HG02642 (cell line): ENCODE results near the gene TSPEAR.

ENCODE experiments used
- ATAC-seq: cut with Tn5 transposase; IDR thresholded peaks from one replicate; pipeline ENCODE4 v1.9.1; 2021; ENCODE audit warnings: mild to moderate bottlenecking; ENCODE audit not compliant: unreplicated experiment, poor library complexity

TSPEAR gene

GRCh38 chr21:44502171-44502958, 209.0 kb downstream of the TSPEAR start:
- no peak for ATAC-seq

DNA sequence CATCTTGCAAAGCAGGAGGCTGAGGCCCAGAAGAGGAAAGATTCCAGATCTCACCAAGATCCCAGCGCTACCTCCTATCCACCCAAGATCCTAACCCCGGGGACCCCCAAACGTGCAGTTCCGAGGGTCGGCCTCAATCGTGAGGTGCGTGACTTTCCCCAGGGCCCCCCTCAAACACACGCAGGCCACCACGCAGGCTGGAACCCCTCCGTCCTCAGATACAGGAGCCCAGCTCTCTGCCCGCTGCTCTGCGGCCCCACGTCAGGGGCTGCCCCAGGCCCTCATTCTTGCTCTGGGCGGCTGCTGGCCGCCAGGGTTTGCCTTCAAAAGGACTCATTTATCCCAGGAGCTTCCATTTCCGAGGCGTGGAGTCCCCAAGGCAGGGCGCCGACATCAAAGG, 211.3 kb downstream of the TSPEAR start:
- no peak for ATAC-seq

DNA sequence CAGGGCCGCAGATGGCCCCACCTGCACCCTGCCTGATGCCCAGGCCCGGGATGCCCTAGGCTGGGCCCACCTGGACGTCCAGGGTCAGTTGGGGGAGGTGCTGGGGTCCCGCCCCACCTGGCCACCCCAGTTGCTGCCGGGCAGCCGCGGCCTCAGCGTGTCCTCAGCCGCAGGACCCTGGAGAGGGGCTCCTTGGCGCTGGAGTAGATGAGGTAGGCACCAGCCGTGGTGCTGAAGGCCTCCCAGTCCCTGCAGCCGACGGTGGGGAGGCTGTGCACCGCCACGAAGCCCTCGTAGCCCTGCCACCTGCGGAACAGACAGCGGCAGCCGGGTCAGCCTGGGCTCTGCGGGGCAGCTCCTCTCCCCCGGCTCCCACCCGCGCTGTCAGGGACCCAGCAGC, 211.7 kb downstream of the TSPEAR start:
- ATAC-seq: no peak

DNA sequence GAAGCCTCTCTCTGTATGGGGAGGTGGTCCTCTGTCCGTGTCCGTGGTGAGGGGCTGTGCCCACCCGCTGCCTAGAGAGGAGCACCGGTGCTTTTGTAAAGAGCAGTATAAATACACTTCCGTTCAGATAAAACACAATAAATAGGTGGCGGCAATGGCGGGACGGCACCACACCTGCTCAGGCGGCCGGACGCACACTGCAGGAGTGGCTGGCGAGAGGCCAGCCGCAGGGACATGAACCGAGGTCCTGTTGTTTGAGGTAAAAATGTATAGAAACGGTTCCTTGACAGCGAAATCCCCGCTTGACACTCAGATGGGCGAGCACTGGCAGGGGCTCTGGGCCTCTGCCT, 212.2 kb downstream of the TSPEAR start:
- no peak for ATAC-seq

DNA sequence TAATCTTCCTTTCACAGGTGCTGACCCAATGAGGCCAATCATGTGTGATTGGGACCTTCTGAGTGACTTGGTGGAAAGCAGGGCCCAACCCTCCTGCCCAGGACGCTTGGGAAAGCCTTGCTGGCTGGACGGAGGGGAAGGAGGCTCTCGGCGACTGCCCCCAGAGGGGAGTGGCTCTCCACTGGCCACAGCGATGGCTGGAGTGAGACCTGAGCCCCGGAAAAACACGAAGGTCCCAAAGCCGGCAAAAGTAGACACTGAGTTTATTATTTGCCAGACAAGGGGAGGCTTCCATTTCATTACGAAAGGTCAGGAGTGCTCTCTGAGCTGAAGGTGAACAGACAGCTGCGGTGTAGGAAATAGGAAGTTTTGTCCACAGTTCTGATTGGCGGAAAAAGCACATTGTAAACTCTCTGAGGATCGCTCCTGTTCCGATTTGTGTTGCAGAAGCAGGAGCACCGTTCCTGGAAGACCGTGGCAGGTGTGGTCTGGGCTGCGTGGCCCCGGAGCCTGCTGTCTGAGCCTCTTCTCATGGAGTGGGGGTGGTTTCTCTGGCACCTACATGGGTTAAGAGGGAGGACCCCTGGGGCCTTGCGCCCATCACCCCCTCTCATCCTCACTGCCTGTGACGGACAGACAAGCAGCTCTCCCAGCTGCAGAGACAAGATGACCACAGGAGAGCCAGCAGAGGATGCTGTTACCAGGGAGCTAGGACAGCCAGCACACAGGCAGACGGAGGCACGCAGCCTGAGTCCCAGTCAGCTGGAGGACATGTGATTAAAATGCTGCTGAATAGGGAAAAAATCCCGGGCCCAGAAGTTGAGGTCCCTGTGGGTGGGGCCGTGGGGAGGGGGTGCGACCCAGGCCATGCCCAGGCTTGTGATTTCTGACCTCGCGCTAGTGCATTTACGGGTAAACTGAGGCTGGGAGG, 212.8 kb downstream of the TSPEAR start:
- no peak for ATAC-seq

DNA sequence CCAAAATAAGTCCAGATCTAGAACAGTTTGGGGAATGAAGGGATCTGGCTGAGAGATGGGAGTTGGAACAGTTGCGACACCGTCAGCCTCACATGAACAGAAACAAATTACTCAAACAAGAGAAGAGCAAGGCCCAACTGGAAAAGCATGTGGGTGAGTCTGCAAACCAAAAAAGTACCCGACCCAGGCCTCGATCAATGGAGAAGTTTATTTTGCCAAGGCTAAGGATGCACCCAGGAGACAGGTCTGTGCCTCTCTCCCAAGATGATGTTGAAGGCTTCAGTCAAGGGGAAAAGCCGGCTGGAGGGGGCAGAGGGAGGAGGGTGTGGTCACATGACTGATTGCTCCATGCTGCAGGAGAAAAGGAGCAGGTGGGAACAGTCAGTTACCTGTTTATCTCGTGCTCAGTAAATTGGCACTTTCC, 213.7 kb downstream of the TSPEAR start:
- ATAC-seq: no peak

DNA sequence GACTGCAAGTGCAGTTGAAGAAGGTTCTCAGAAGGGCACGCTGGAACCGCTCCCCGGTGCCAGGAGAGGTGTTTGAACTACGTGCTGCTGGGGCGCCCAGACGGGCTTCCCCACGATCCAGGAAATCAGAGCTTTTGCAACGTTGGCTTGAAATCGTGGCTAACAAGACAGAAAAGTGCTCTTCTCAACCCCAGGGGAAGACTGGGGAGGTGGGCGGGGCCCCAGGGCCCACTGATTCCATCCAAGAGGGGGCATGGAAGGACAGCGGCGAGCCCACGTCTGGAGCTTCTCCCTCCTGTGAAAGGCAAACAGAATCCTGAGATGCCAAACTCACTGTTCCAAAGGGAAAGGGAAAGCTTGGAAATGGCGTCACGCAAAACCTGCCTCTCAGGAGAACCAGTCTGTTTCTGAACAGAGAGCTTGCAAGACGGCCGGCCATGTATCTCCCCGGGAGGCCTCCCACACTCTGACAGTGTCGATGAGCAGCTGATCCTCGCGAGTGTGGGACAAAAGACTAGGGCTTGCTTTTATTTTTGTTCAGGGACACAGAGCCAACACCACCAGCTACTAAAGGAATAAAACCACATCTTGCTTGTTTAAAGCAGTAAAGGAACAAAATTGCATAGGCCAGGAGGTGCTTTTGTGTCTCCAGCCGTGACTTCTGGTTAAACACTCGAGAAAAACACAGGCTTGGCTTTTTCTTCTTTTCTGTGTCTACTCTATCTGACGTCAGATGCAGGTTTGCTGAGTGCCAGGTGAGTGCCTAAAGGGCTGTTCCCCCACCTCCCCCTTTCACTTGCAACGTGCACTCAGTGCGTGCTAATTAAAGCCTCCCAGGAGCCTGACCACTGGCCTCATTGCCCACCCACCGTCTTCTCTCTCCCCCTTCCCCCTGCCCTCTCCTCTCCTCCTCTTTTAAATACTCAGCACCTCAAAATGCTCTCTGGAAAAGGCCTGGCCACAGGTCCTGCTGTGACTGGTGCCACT, 214.5 kb downstream of the TSPEAR start:
- ATAC-seq: no peak

- no peak for ATAC-seq
These were observed 215.5 kb downstream of the TSPEAR start for GRCh38 chr21:44495611-44496563.

DNA sequence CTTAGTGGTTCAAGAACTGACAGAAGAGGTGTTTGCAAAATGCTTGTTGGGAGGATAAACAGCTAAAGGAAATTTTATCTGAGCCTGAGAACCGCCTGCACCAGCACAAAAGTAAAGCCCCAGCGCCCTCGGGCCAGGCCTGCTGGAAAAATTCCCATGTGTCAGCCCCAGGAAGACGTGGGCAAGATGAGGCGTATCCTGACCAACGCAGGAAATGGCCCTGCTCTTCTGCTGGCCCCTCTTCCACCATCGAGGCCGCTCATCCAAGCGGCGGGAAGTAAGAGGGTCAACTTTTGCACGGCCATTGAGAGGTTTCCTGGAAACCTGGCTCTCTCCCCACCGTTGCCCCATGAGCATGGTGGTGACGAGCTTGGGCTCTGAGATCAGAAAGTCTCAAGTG, 216.4 kb downstream of the TSPEAR start:
- ATAC-seq: no peak

GRCh38 chr21:44494418-44494817, 217.0 kb downstream of the TSPEAR start:
- ATAC-seq: no peak

DNA sequence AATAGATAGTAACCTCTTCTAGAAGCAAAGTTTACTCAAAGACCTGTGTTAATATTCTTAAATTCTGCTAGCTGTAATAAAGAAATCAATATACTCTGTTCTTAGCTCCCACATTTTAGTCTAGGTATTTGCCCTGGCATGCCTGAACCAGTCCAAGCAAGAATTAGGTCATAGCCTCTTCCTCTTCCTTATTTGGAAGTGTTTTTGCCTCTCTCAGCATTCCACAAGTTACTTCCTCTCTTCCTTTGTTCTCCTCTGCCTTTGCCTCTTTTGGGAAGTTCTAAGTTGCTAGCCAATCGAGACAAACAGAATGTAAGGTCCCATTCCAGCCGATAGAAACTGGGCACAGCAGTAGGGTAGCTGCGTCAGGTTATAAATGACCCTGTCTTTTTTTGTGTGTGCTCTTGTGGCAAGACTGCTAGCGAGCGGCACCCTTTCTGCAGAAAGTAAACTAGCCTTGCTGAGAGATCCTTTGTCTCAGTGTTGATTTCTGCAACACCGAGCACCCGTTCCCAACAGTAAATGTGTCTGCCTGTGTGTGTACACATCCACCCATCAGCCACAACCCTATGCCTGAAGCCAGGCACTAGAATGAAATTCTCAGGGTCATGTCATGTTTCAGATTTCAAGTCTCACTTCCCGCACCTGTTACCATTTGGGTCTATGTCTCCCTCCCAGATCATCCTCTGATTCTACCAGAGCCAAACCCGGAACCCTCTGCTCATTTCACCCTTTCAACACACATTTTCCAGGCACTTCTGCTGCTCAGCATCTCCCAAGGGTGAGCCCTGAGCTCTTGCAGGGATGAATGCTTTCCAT, 218.6 kb downstream of the TSPEAR start:
- ATAC-seq: no peak

DNA sequence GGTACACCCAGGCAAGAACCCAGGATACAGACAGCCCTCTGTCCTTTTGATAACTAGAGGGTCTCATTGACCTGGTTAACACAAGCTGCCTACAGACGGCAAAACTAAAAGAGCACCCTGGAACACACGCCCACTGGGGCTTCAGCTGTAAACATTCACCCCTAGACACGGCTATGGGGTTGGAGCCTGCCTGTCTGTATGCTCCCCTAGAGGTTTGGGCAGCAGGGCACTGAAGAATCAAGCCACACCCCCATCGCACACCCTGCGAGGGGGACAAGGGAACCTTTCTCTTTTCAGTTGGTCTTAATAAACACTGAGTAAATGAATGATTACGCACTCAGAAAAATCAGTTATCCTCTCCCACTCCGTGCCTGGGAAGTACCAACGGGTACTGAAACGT, 220.6 kb downstream of the TSPEAR start:
- no peak for ATAC-seq

DNA sequence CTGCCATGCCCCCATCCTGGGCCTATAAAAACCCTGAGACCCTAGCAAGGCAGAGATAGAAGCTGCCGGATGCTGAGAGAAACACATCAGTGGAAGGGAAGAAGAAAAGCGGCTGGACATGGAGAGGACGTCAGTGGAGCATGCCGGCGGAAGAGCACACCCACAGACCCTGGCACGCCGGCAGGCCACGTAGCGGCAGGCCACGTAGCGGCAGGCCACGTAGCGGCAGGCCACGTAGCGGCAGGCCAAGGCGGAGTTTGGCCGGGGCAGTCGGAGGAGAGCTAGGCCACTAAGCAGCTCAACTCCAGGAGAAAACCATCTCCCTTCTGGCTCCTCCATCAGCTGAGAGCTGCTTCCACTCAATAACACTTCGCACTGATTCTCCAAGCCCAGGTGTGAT, 221.0 kb downstream of the TSPEAR start:
- ATAC-seq: no peak

DNA sequence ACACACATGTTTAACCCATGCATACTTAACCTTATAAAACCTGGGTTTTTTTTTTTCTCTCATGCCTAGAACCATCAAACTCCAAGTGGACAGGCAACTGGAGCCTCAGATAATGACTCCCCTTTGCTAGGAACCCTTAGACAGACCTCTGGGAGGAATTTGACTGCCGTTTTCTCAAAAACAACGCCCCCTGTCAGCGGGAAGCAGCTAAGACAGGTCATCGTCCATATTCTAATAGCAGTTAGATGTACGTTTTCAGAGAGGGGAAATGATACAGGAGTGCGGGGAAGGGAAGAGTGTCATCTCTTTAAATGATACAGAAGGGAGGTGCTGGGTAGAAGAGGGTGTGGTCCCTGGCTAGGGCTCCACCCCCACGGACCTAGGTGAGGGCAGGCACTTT, 221.4 kb downstream of the TSPEAR start:
- ATAC-seq: no peak

- no peak for ATAC-seq
These were observed 223.5 kb downstream of the TSPEAR start for GRCh38 chr21:44487831-44488230.

DNA sequence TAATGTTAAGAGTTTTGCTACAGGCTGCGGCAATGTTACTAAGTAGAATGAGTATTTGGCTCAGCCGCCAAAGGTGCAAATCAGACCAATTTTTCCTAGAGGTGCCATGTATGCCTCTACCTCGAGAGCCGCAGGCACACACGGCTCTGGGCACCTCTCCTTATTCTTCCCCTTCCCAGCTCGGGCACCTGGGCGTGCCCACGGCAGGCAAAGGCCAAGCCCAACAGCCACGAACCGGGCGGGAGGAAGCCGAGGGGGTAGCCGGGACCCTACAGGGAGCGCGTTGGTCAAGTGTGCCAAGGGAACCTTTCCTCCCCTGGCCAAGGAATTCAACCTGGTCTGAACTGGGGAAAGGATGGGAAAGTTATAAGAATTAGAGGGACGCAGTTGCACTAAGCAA, 225.1 kb downstream of the TSPEAR start:
- ATAC-seq: no peak

DNA sequence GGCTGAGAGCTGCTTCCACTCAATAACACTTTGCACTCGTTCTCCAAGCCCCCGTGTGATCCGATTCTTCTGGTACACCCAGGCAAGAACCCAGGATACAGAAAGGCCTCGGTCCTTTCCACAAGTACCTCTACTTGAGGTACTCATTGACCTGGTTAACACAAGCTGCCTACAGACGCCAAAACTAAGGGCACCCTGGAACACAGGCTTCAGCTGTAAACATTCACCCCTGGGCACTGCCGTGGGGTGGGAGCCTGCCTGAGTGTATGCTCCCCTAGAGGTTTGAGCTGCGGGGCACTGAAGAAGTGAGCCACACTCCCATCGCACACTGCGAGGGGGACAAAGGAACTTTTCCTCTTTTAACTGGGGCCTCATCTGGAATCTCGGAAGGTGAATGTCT, 225.6 kb downstream of the TSPEAR start:
- no peak for ATAC-seq

DNA sequence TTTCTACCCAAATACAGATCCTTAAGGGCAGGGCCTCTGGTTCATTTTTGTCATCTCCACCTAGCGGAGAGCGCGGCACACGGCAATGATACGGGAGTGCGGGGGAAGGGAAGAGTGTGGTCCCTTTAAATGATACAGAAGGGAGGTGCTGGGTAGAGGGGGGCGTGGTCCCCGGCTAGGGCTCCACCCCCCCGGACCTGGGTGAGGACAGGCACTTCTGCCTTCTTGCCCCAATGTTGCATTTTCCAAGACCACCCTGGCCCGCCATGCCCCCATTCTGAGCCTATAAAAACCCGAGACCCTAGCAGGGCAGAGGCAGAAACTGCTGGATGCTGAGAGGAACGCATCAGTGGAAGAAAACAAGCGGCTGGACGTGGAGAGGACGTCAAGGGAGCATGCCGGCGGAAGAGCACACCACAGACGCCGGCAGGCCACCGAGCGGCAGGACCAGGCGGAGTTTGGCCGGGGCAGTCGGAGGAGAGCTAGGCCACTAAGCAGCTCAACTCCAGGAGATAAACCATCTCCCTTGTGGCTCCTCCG, 226.0 kb downstream of the TSPEAR start:
- no peak for ATAC-seq
